Erythroblast (primary cell): ENCODE measurements around the gene SNX24.

Source experiments
- GATA1 ChIP-seq: IDR thresholded peaks from 2 replicates; pipeline ENCODE4 v1.6.1; 2011; ENCODE audit warnings: low read depth, mild to moderate bottlenecking, control low read depth, low read length, moderate library complexity
- POLR2A ChIP-seq: IDR thresholded peaks from 2 replicates; pipeline ENCODE4 v1.6.1; 2011; ENCODE audit warnings: mild to moderate bottlenecking, low read length

DNA sequence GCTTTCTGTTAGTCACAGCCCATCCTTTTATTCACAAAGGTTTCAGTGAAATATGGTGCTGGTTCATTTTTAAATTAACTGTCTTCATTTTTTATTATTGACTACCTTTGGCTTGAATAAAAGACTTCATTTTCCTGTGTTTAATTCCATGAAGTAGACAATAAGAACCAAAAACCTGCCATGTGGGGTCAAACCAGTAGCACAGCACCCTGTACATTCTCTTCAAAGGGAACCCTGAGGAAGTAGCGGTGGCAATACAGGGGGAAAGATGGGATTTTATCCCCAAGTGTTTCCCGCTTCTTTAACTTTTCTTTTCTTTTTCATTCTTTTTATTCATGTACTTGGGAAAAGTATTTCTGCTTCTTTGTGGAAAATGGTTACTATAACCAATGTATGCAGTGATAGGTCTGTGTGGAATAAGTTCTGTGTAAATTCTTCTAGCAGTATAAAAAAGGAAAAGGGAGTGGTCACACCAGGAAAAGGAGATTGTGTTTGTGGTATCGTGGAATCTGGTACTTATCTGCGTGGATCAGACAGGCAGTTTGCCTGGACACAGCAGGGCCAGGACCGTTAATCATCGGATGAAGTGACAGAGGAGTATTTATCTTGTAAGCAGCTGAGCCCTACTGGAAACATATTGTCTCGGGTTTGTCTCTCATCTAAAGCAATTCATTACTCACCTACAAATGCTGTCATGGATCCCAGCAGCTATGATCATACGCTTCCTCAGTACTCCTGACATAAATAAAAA lies 96.9 kb downstream of the SNX24 start:
- TF ChIP-seq POLR2A (no peak), GATA1 (no peak)
